HG02870 (cell line): ENCODE results near the gene MBD1.
"Not testable (repeated sequence)": the region's sequence is repeated elsewhere in the genome, so short reads cannot be mapped to it uniquely, and the experiment has no call there.

ENCODE experiments used
- ATAC-seq: cut with Tn5 transposase; IDR thresholded peaks from one replicate; pipeline ENCODE4 v1.9.1; 2021; ENCODE audit warnings: mild to moderate bottlenecking, moderate library complexity; ENCODE audit not compliant: unreplicated experiment

Gene MBD1

GRCh38 chr18:50281295-50281971 lies at the start of gene MBD1:
MBD1 (minus strand) TSS chr18:50281523; CDS start chr18:50279992, 1,531 bp downstream.
- ATAC-seq: peak; percentile 93

- ATAC-seq: no peak
Observed at GRCh38 chr18:50330176-50330575, 48.9 kb upstream of the MBD1 start.

GRCh38 chr18:50327983-50328382 lies 46.7 kb upstream of the MBD1 start:
- ATAC-seq: no peak

GRCh38 chr18:50320719-50321118 lies 39.4 kb upstream of the MBD1 start:
- peak; percentile 76 for ATAC-seq

- ATAC-seq: peak; percentile 77
Observed at GRCh38 chr18:50315100-50315871, 34.0 kb upstream of the MBD1 start.

- ATAC-seq: no peak
Observed at GRCh38 chr18:50313873-50314460, 32.6 kb upstream of the MBD1 start.

GRCh38 chr18:50313031-50313607 lies 31.8 kb upstream of the MBD1 start:
- ATAC-seq: no peak

- ATAC-seq: peak; percentile 62
Observed at GRCh38 chr18:50312296-50313030, 31.1 kb upstream of the MBD1 start.

GRCh38 chr18:50311650-50312049 lies 30.3 kb upstream of the MBD1 start:
- no peak for ATAC-seq

GRCh38 chr18:50310080-50310479 lies 28.8 kb upstream of the MBD1 start:
- ATAC-seq: no peak

- ATAC-seq: not testable (repeated sequence)
Observed at GRCh38 chr18:50308851-50309250, 27.5 kb upstream of the MBD1 start.

- peak; percentile 94 for ATAC-seq
Observed at GRCh38 chr18:50307738-50308470, 26.6 kb upstream of the MBD1 start.

- ATAC-seq: no peak
Observed at GRCh38 chr18:50307400-50307737, 26.0 kb upstream of the MBD1 start.

- ATAC-seq: no peak
Observed at GRCh38 chr18:50306944-50307343, 25.6 kb upstream of the MBD1 start.

GRCh38 chr18:50301074-50301473 lies 19.8 kb upstream of the MBD1 start:
- no peak for ATAC-seq

GRCh38 chr18:50299626-50300388 lies 18.5 kb upstream of the MBD1 start:
- ATAC-seq: no peak

GRCh38 chr18:50298443-50299284 lies 17.3 kb upstream of the MBD1 start:
- ATAC-seq: no peak

GRCh38 chr18:50297621-50298442 lies 16.5 kb upstream of the MBD1 start:
- peak; percentile 100 for ATAC-seq
